Karpas-422 (cell line): ENCODE results near the gene SLC22A16. TPM values are rescaled to one million over a fixed set of nuclear protein-coding genes. Genes with fewer than 3 reads are reported as not detected.

Source experiments
- DNase-seq: peaks from one replicate; pipeline ENCODE4 v3.0.0-alpha.2; 2015
- H2AFZ ChIP-seq: fragments of 200-600 bp; sonication (generic); 2 replicates; pipeline ENCODE4 v1.6.1; 2014; ENCODE audit warnings: antibody characterized with exemption, low read length, mixed read lengths
- H3K27ac ChIP-seq: fragments of 200-600 bp; sonication (generic); 2 replicates; pipeline ENCODE4 v1.5.1; 2014; ENCODE audit warnings: mild to moderate bottlenecking, low read length, moderate library complexity
- H3K27me3 ChIP-seq: fragments of 200-600 bp; sonication (generic); 2 replicates; pipeline ENCODE4 v1.6.1; 2014; ENCODE audit warnings: low read length, mixed read lengths
- H3K36me3 ChIP-seq: fragments of 200-600 bp; sonication (generic); 2 replicates; pipeline ENCODE4 v1.6.1; 2014; ENCODE audit warnings: low read length, mixed read lengths; ENCODE audit not compliant: insufficient read depth
- H3K4me1 ChIP-seq: fragments of 200-600 bp; sonication (generic); 2 replicates; pipeline ENCODE4 v1.6.1; 2014; ENCODE audit warnings: mild to moderate bottlenecking, low read length, mixed read lengths
- H3K4me2 ChIP-seq: fragments of 200-600 bp; sonication (generic); 2 replicates; pipeline ENCODE4 v1.6.1; 2014; ENCODE audit warnings: low read length, low read depth, mild to moderate bottlenecking; ENCODE audit not compliant: poor library complexity, severe bottlenecking
- H3K4me3 ChIP-seq: fragments of 200-600 bp; sonication (generic); 2 replicates; pipeline ENCODE4 v1.5.1; 2014; ENCODE audit warnings: mild to moderate bottlenecking, antibody characterized with exemption, low read length, mixed read lengths
- H3K79me2 ChIP-seq: fragments of 200-600 bp; sonication (generic); 2 replicates; pipeline ENCODE4 v1.6.1; 2014; ENCODE audit warnings: mild to moderate bottlenecking, low read length, mixed read lengths
- H3K9ac ChIP-seq: fragments of 200-600 bp; sonication (generic); 2 replicates; pipeline ENCODE4 v1.6.0; 2014; ENCODE audit warnings: low read length
- H3K9me2 ChIP-seq: fragments of 200-600 bp; sonication (generic), shearing (Covaris generic); replicated peaks from 2 replicates; pipeline ENCODE4 v1.6.0; 2014; ENCODE audit warnings: mild to moderate bottlenecking, low read length, moderate library complexity; ENCODE audit not compliant: insufficient read depth
- H3K9me3 ChIP-seq: fragments of 300-700, 200-600 bp; sonication (generic); 2 replicates; pipeline ENCODE4 v1.6.1; 2014; ENCODE audit warnings: low read length, mixed read lengths
- H4K20me1 ChIP-seq: fragments of 200-600 bp; sonication (generic); 2 replicates; pipeline ENCODE4 v1.6.1; 2014; ENCODE audit warnings: mild to moderate bottlenecking, antibody characterized with exemption, low read length, low read depth; ENCODE audit not compliant: insufficient read depth
- total RNA-seq: library from RNA; depleted of rRNA; stranded (reverse); fragments of >200 nt; shearing (Covaris generic); gene quantifications from 2 replicates; pipeline ENCODE4 v1.2.3, GENCODE V29; 2014; ENCODE audit warnings: low replicate concordance

Gene SLC22A16
- total RNA-seq, 1 experiment from 2014 or later, result not detected

- Histone ChIP-seq H3K9ac (no peak overlapping the region), H3K9me3 (no peaks in the 10 kb centered on the region), H3K4me3 (no peak overlapping the region), H3K36me3 (no peaks in the 10 kb centered on the region), H4K20me1 (no peaks in the 10 kb centered on the region), H3K79me2 (no peaks in the 10 kb centered on the region), H3K27ac (no peak overlapping the region), H3K9me2 (no peaks in the 10 kb centered on the region), H3K4me1 (peaks cover 5% of the 10 kb centered on the region), H3K4me2 (no peak overlapping the region), H3K27me3 (no peaks in the 10 kb centered on the region), H2AFZ (no peak overlapping the region)
- DNase-seq, result no peak
These were observed 74.7 kb downstream of the SLC22A16 start for GRCh38 chr6:110401585-110402176.

- no peak for DNase-seq
- Histone ChIP-seq H3K9me3 (no peaks in the 10 kb centered on the region), H3K4me1 (peaks cover 5% of the 10 kb centered on the region), H3K9ac (no peak overlapping the region), H2AFZ (no peak overlapping the region), H3K36me3 (no peaks in the 10 kb centered on the region), H3K27ac (no peak overlapping the region), H4K20me1 (no peaks in the 10 kb centered on the region), H3K4me3 (no peak overlapping the region), H3K27me3 (no peaks in the 10 kb centered on the region), H3K4me2 (no peak overlapping the region), H3K9me2 (no peaks in the 10 kb centered on the region), H3K79me2 (no peaks in the 10 kb centered on the region)
These were observed 76.2 kb downstream of the SLC22A16 start for GRCh38 chr6:110400208-110400607.

- Histone ChIP-seq H3K27me3 (no peaks in the 10 kb centered on the region), H4K20me1 (no peaks in the 10 kb centered on the region), H3K4me3 (no peak overlapping the region), H3K9me3 (no peaks in the 10 kb centered on the region), H3K9me2 (no peaks in the 10 kb centered on the region), H2AFZ (no peak overlapping the region), H3K36me3 (no peaks in the 10 kb centered on the region), H3K9ac (no peak overlapping the region), H3K4me2 (no peak overlapping the region), H3K4me1 (peaks cover 5% of the 10 kb centered on the region), H3K27ac (no peak overlapping the region), H3K79me2 (no peaks in the 10 kb centered on the region)
- DNase-seq, result no peak
These were observed 77.0 kb downstream of the SLC22A16 start for GRCh38 chr6:110399219-110400071.

GRCh38 chr6:110398778-110399177 lies 77.6 kb downstream of the SLC22A16 start:
- Histone ChIP-seq H2AFZ (no peak overlapping the region), H3K79me2 (no peaks in the 10 kb centered on the region), H3K9ac (no peak overlapping the region), H3K9me2 (no peaks in the 10 kb centered on the region), H3K9me3 (no peaks in the 10 kb centered on the region), H3K27me3 (no peaks in the 10 kb centered on the region), H3K36me3 (no peaks in the 10 kb centered on the region), H4K20me1 (no peaks in the 10 kb centered on the region), H3K4me2 (no peak overlapping the region), H3K27ac (no peak overlapping the region), H3K4me3 (no peak overlapping the region), H3K4me1 (peaks cover 5% of the 10 kb centered on the region)
- no peak for DNase-seq

- no peak overlapping the region for H3K27ac ChIP-seq
- H3K79me2 ChIP-seq, result no peaks in the 10 kb centered on the region
- no peak for DNase-seq
- no peaks in the 10 kb centered on the region for H3K27me3 ChIP-seq
- H3K9ac ChIP-seq, result no peak overlapping the region
- no peaks in the 10 kb centered on the region for H3K9me2 ChIP-seq
- H3K4me3 ChIP-seq, result no peak overlapping the region
- no peaks in the 10 kb centered on the region for H4K20me1 ChIP-seq
- no peaks in the 10 kb centered on the region for H3K9me3 ChIP-seq
- H3K36me3 ChIP-seq, result no peaks in the 10 kb centered on the region
- H3K4me2 ChIP-seq, result no peak overlapping the region
- peaks cover under 1% of the 10 kb centered on the region; the same call in 1 of the 2 replicates for H3K4me1 ChIP-seq
- no peak overlapping the region for H2AFZ ChIP-seq
These were observed 81.2 kb downstream of the SLC22A16 start for GRCh38 chr6:110395221-110395620.

GRCh38 chr6:110394409-110394808 lies 82.0 kb downstream of the SLC22A16 start:
- Histone ChIP-seq H4K20me1 (no peaks in the 10 kb centered on the region), H3K9ac (no peak overlapping the region), H3K9me3 (no peaks in the 10 kb centered on the region), H3K79me2 (no peaks in the 10 kb centered on the region), H3K27me3 (no peaks in the 10 kb centered on the region), H3K27ac (no peak overlapping the region), H3K9me2 (no peaks in the 10 kb centered on the region), H3K4me2 (no peak overlapping the region), H3K36me3 (no peaks in the 10 kb centered on the region), H3K4me3 (no peak overlapping the region), H2AFZ (no peak overlapping the region), H3K4me1 (no peaks in the 10 kb centered on the region)
- no peak for DNase-seq

- H2AFZ ChIP-seq, result no peak overlapping the region
- H3K27ac ChIP-seq, result no peak overlapping the region
- no peaks in the 10 kb centered on the region for H3K36me3 ChIP-seq
- no peak overlapping the region for H3K9ac ChIP-seq
- peaks cover 2% of the 10 kb centered on the region; the same call in 1 of the 2 replicates for H3K4me1 ChIP-seq
- DNase-seq, result no peak
- H3K79me2 ChIP-seq, result no peaks in the 10 kb centered on the region
- H4K20me1 ChIP-seq, result no peaks in the 10 kb centered on the region
- no peaks in the 10 kb centered on the region for H3K9me2 ChIP-seq
- no peaks in the 10 kb centered on the region for H3K9me3 ChIP-seq
- H3K4me2 ChIP-seq, result no peak overlapping the region
- H3K4me3 ChIP-seq, result no peak overlapping the region
- no peaks in the 10 kb centered on the region for H3K27me3 ChIP-seq
These were observed 83.7 kb downstream of the SLC22A16 start for GRCh38 chr6:110392727-110393126.

GRCh38 chr6:110390404-110390803 lies 86.0 kb downstream of the SLC22A16 start:
- Histone ChIP-seq H3K4me2 (no peak overlapping the region), H3K27ac (no peak overlapping the region), H3K79me2 (no peaks in the 10 kb centered on the region), H4K20me1 (no peaks in the 10 kb centered on the region), H3K36me3 (no peaks in the 10 kb centered on the region), H2AFZ (no peak overlapping the region), H3K9ac (no peak overlapping the region), H3K4me3 (no peak overlapping the region), H3K27me3 (no peaks in the 10 kb centered on the region), H3K4me1 (peaks cover 2% of the 10 kb centered on the region; the same call in 1 of the 2 replicates), H3K9me2 (no peaks in the 10 kb centered on the region), H3K9me3 (no peaks in the 10 kb centered on the region)
- DNase-seq, result no peak
